GM12874 (cell line): ENCODE data around the gene COP1.

ENCODE experiments used
- TF ChIP-seq, protein P1 (sequence below): IDR thresholded peaks from 2 replicates; pipeline ENCODE4 v1.5.1; 2011; ENCODE audit warnings: low read depth, mild to moderate bottlenecking, control low read depth, low read length, moderate library complexity; ENCODE audit not compliant: insufficient read depth

The COP1 gene

GRCh38 chr1:175984057-175984812, 222.9 kb downstream of the COP1 start:
- TF ChIP-seq, protein P1, sequence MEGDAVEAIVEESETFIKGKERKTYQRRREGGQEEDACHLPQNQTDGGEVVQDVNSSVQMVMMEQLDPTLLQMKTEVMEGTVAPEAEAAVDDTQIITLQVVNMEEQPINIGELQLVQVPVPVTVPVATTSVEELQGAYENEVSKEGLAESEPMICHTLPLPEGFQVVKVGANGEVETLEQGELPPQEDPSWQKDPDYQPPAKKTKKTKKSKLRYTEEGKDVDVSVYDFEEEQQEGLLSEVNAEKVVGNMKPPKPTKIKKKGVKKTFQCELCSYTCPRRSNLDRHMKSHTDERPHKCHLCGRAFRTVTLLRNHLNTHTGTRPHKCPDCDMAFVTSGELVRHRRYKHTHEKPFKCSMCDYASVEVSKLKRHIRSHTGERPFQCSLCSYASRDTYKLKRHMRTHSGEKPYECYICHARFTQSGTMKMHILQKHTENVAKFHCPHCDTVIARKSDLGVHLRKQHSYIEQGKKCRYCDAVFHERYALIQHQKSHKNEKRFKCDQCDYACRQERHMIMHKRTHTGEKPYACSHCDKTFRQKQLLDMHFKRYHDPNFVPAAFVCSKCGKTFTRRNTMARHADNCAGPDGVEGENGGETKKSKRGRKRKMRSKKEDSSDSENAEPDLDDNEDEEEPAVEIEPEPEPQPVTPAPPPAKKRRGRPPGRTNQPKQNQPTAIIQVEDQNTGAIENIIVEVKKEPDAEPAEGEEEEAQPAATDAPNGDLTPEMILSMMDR, result no peak

DNA sequence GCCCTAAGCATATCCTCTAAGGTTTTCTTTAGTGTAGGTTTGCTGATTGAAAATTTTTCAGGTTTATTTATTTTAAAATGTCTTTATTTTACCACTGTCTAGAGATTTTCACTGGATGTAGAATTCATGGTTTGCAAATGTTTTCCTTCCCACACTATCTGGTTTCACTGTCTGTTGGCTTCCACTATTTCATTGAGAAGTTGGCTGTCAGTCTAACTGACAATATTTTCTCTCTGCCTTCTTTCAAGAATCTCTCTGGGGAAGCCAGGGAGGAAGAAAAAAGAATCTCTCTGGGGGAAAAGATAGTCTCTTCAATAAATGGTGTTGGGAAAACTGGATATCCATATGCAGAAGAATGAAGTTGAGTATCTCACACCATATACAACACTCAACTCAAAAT, 226.0 kb downstream of the COP1 start:
- TF ChIP-seq, protein P1, result no peak

- TF ChIP-seq, protein P1, result no peak
Measured at GRCh38 chr1:175978926-175979325, 228.2 kb downstream of the COP1 start.

DNA sequence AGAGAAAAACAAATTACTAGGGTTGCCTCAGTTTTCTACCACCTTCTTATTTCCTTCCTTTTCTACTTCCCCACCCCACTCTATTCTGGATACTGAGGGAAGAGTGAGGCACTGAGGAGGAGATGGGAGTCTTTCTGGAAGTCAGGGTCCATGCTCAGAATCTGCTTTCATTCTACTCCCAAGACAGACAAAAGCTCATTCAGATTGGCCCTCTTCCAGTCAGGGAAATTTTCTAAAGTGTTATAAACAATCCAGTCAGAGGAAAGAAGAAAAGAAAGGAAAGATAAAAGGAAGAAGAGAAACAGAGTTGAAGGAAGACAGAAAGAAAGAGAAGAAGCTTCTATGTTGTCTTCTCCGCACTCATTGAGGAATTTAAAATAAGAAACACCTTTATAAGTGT, 228.6 kb downstream of the COP1 start:
- TF ChIP-seq, protein P1, result no peak

DNA sequence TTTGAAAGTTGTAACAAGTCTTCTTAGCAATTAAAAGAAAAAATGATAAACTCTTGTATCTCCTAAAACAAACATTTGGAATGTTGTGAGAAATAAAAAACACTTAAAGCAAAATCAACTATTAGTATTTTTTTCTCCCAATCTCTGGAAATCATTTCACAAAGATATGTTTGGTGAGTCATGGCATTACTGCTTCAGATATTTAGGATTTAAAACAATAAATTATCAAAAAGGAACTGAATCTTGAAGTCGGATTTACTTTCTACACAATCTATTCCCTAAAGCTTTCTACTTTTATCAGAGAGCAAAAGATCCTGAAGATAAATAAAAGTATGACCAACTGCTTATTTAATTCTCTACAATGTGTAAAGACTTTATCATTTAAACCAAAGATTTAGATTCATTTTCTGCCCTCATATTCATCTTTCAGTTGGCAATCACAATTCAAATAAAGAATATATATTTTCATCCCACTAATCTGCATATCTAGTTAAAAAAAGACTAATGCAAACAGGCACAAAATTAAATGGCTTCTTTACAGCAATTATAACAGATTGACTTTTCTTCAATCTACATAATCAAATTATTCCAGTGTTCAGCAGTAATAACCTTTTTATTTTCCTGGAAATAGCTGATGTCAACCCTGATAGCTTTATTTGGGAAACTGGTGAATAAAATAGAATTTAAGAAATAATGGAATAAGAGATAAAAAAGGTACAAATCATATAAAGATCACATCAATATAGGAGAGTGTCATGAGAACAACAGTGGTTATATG, 230.0 kb downstream of the COP1 start:
- TF ChIP-seq, protein P1, result no peak

GRCh38 chr1:175969231-175969630, 237.9 kb downstream of the COP1 start:
- TF ChIP-seq, protein P1, result no peak

DNA sequence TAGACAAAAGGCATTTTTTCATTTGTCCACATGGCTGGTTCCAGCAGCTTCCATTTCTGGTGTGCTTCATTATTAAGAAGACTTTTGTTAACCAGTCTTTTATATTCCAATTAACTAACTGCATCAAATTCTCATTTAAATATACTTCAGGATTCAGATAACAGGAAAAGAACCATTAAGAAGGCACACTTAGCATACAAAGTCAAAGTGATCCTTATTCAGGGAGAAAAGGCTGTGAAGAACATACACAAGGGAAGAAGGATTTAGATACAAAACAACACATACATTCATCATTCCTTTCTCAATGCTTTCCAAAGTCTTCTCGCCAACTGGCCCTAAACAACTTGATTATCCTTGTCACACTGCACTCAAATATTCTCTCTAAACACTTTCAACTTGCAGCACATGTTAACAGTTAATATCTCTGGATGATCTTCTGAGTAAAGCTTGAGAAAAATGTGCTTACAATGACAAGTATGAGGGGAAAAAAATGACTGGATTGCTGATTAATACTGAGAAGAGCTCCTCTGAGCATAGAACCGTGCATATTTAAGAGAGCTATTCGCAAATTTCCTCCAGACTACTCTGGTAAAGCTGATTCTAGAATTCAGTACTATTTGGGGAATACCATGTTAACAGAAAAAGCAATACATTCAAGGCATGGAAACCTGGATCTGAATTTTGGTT, 238.5 kb downstream of the COP1 start:
- TF ChIP-seq, protein P1, result no peak
